GM23338 (cell line): Measurements from ENCODE around the gene SLC4A4. TPM values are rescaled to one million over a fixed set of nuclear protein-coding genes. Genes with fewer than 3 reads are reported as not detected.
A peak's percentile ranks its signal among the peaks of the same experiment; 100 is the strongest.

Experiments used
- ATAC-seq: fragments of 200-7000 bp; cut with Tn5 transposase; 3 replicates; pipeline ENCODE4 v1.9.1; 2020
- DNase-seq: peaks from one replicate; pipeline ENCODE4 v3.0.0-alpha.2; 2015; ENCODE audit warnings: low spot score
- H2AFZ ChIP-seq: fragments of 200-600 bp; sonication (generic); 2 replicates; pipeline ENCODE4 v1.8.0; 2016; ENCODE audit warnings: antibody characterized with exemption, mild to moderate bottlenecking, moderate library complexity
- H3F3A ChIP-seq: fragments of 200-600 bp; sonication (generic); replicated peaks from 2 replicates; pipeline ENCODE4 v1.8.0; 2017; ENCODE audit warnings: antibody characterized with exemption, mixed run types, low read depth
- H3K27ac ChIP-seq: fragments of 200-600 bp; sonication (generic); 2 replicates; pipeline ENCODE4 v1.6.1; 2016; ENCODE audit warnings: low read depth
- H3K27me3 ChIP-seq: fragments of 200-600 bp; sonication (generic); 2 replicates; pipeline ENCODE4 v1.8.0; 2016; ENCODE audit warnings: mild to moderate bottlenecking, mixed run types, moderate library complexity; ENCODE audit not compliant: insufficient read depth
- H3K36me3 ChIP-seq: fragments of 200-600 bp; sonication (generic); 2 replicates; pipeline ENCODE4 v1.8.0; 2016; ENCODE audit warnings: mild to moderate bottlenecking; ENCODE audit not compliant: insufficient read depth
- H3K4me1 ChIP-seq: fragments of 200-600 bp; sonication (generic); 2 replicates; pipeline ENCODE4 v1.8.0; 2016; ENCODE audit warnings: mild to moderate bottlenecking, moderate library complexity; ENCODE audit not compliant: insufficient read depth
- H3K4me2 ChIP-seq: fragments of 200-600 bp; sonication (generic); 2 replicates; pipeline ENCODE4 v1.7.1; 2017; ENCODE audit warnings: mixed run types
- H3K4me3 ChIP-seq: fragments of 200-600 bp; sonication (generic); 2 replicates; pipeline ENCODE4 v1.6.1; 2016; ENCODE audit warnings: mixed run types
- H3K79me2 ChIP-seq: fragments of 200-600 bp; sonication (generic); replicated peaks from 2 replicates; pipeline ENCODE4 v1.8.0; 2017; ENCODE audit warnings: mild to moderate bottlenecking; ENCODE audit not compliant: insufficient read depth
- H3K9me2 ChIP-seq: fragments of 200-600 bp; sonication (generic); 2 replicates; pipeline ENCODE4 v1.8.0; 2017; ENCODE audit not compliant: insufficient read depth
- H4K20me1 ChIP-seq: fragments of 200-600 bp; sonication (generic); replicated peaks from 2 replicates; pipeline ENCODE4 v1.8.0; 2017; ENCODE audit warnings: mild to moderate bottlenecking; ENCODE audit not compliant: insufficient read depth
- H3K27ac Mint-ChIP-seq: 2 replicates; pipeline ENCODE4 v1.8.0; 2020; ENCODE audit warnings: inconsistent platforms, mild to moderate bottlenecking, moderate library complexity, mixed read lengths
- H3K27me3 Mint-ChIP-seq: 3 replicates; pipeline ENCODE4 v1.8.0; 2022; ENCODE audit warnings: low read depth, mild to moderate bottlenecking, moderate library complexity, mixed read lengths, inconsistent platforms; ENCODE audit not compliant: insufficient read depth, poor library complexity
- H3K36me3 Mint-ChIP-seq: 3 replicates; pipeline ENCODE4 v1.8.0; 2021; ENCODE audit warnings: low read depth, mild to moderate bottlenecking, inconsistent platforms, moderate library complexity, mixed read lengths
- H3K4me1 Mint-ChIP-seq: 3 replicates; pipeline ENCODE4 v1.8.0; 2020; ENCODE audit warnings: mild to moderate bottlenecking, inconsistent platforms, mixed read lengths
- H3K4me3 Mint-ChIP-seq: 3 replicates; pipeline ENCODE4 v1.8.0; 2021; ENCODE audit warnings: moderate library complexity, mild to moderate bottlenecking, inconsistent platforms, mixed read lengths
- H3K9me3 Mint-ChIP-seq: 3 replicates; pipeline ENCODE4 v1.8.0; 2020; ENCODE audit warnings: moderate library complexity, mild to moderate bottlenecking, inconsistent platforms, mixed read lengths
- CREB1 ChIP-seq: fragments of 250-450 bp; sonication (Bioruptor Pico); IDR thresholded peaks from 2 replicates; pipeline ENCODE4 v1.5.0; 2020; ENCODE audit warnings: low read depth, mild to moderate bottlenecking, moderate library complexity
- EZH2 ChIP-seq: fragments of 200-600 bp; sonication (generic); IDR thresholded peaks from one replicate; pipeline ENCODE4 v1.8.0; 2017; ENCODE audit warnings: antibody characterized with exemption, mild to moderate bottlenecking, low read depth; ENCODE audit not compliant: unreplicated experiment
- EZH2phosphoT487 ChIP-seq: fragments of 200-600 bp; sonication (generic); IDR thresholded peaks from one replicate; pipeline ENCODE4 v1.8.1; 2018; ENCODE audit warnings: antibody characterized with exemption; ENCODE audit not compliant: unreplicated experiment
- JUNB ChIP-seq: IDR thresholded peaks from one replicate; pipeline ENCODE4 v1.6.1; 2016; ENCODE audit warnings: antibody characterized with exemption; ENCODE audit not compliant: unreplicated experiment
- NANOG ChIP-seq: IDR thresholded peaks from 2 replicates; pipeline ENCODE4 v1.6.1; 2016; ENCODE audit warnings: antibody characterized with exemption, borderline replicate concordance
- REST ChIP-seq: IDR thresholded peaks from one replicate; pipeline ENCODE4 v1.6.1; 2018; ENCODE audit warnings: antibody characterized with exemption; ENCODE audit not compliant: unreplicated experiment
- ZNF114 ChIP-seq: fragments of 250-450 bp; sonication (Bioruptor Pico); IDR thresholded peaks from 2 replicates; pipeline ENCODE4 v1.5.0; 2020; ENCODE audit warnings: mild to moderate bottlenecking, moderate library complexity
- ZNF331 ChIP-seq: fragments of 250-450 bp; sonication (Bioruptor Pico); IDR thresholded peaks from 2 replicates; pipeline ENCODE4 v1.5.0; 2020; ENCODE audit warnings: low read depth, mild to moderate bottlenecking, moderate library complexity
- ZNF462 ChIP-seq: fragments of 250-450 bp; sonication (Bioruptor Pico); IDR thresholded peaks from 2 replicates; pipeline ENCODE4 v1.5.0; 2020; ENCODE audit warnings: mild to moderate bottlenecking, moderate library complexity
- polyA plus RNA-seq: library from polyadenylated mRNA; unstranded; fragments of >200 nt; fragmentation: Nextera tagmentation; extraction: Ambion mirVana; gene quantifications from 2 replicates; pipeline ENCODE4 v1.2.1, GENCODE V29; 2016
- total RNA-seq: library from RNA; depleted of rRNA; stranded (reverse); fragments of >200 nt; shearing (Covaris generic); gene quantifications from 2 replicates; pipeline ENCODE4 v1.2.3, GENCODE V29; 2014
- TF ChIP-seq, protein P1 (sequence below): IDR thresholded peaks from 2 replicates; pipeline ENCODE4 v1.6.1; 2016; ENCODE audit warnings: antibody characterized with exemption

The SLC4A4 gene
- total and polyA plus RNA-seq, 2 experiments from 2014 or later: 1.0 to 1.5 TPM

GRCh38 chr4:71549516-71550160 is 210.8 kb downstream of the SLC4A4 start:
- H3K4me3 Mint-ChIP-seq: no peak overlapping the region
- H3K4me1 ChIP-seq: peaks cover 7% of the 10 kb centered on the region; the same call in 1 of the 2 replicates
- no peak; the same call in 2 of the 3 replicates for ATAC-seq

More at GRCh38 chr4:71549516-71550160, 210.8 kb downstream of the SLC4A4 start:
- no peak for TF ChIP-seq EZH2phosphoT487
- TF ChIP-seq EZH2: no peak
- TF ChIP-seq ZNF331 (CRISPR knock-in tag): no peak
- TF ChIP-seq, protein P1, sequence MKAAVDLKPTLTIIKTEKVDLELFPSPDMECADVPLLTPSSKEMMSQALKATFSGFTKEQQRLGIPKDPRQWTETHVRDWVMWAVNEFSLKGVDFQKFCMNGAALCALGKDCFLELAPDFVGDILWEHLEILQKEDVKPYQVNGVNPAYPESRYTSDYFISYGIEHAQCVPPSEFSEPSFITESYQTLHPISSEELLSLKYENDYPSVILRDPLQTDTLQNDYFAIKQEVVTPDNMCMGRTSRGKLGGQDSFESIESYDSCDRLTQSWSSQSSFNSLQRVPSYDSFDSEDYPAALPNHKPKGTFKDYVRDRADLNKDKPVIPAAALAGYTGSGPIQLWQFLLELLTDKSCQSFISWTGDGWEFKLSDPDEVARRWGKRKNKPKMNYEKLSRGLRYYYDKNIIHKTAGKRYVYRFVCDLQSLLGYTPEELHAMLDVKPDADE: no peak
- no peak for TF ChIP-seq REST
- TF ChIP-seq JUNB: no peak
- no peak for TF ChIP-seq ZNF114 (CRISPR knock-in tag)
- TF ChIP-seq NANOG: no peak
- no peak for TF ChIP-seq CREB1 (CRISPR knock-in tag)
- no peak for TF ChIP-seq ZNF462 (CRISPR knock-in tag)
- peaks cover 14% of the 10 kb centered on the region; the same call in 2 of the 3 replicates for H3K4me1 Mint-ChIP-seq
- no peaks in the 10 kb centered on the region for H3K27me3 Mint-ChIP-seq
- Histone ChIP-seq H3F3A (no peaks in the 10 kb centered on the region), H3K27me3 (no peaks in the 10 kb centered on the region), H2AFZ (peak overlapping the region; percentile 18; the same call in 1 of the 2 replicates), H3K36me3 (no peaks in the 10 kb centered on the region), H3K27ac (no peak overlapping the region), H4K20me1 (no peaks in the 10 kb centered on the region), H3K4me2 (no peak overlapping the region), H3K79me2 (no peaks in the 10 kb centered on the region), H3K4me3 (no peak overlapping the region), H3K9me2 (no peaks in the 10 kb centered on the region)
- no peaks in the 10 kb centered on the region for H3K9me3 Mint-ChIP-seq
- 0 out of 2 replicates have a peak overlapping the region, but pooled peaks have one; percentile 13 for H3K27ac Mint-ChIP-seq
- no peaks in the 10 kb centered on the region for H3K36me3 Mint-ChIP-seq
- no peak for DNase-seq
